Suprapubic skin (tissue), 4 donors: ENCODE results near the gene POTEC.
"Not testable (repeated sequence)": the region's sequence is repeated elsewhere in the genome, so short reads cannot be mapped to it uniquely, and the experiment has no call there.

Experiments used
- EP300 ChIP-seq: sonication (generic); formaldehyde crosslinking; IDR thresholded peaks from one replicate; pipeline ENCODE4 v1.6.1; 2017; ENCODE audit warnings: antibody characterized with exemption
- POLR2A ChIP-seq, 2 donors: fragments of 450-650 bp; IDR thresholded peaks; one replicate each; pipeline ENCODE4 v1.6.1; 2017; ENCODE audit warnings: antibody characterized with exemption in 2 of 2, mild to moderate bottlenecking in 2 of 2, moderate library complexity in 2 of 2
- POLR2AphosphoS5 ChIP-seq, 3 donors: sonication (generic); formaldehyde crosslinking; IDR thresholded peaks; one replicate each; pipeline ENCODE4 v1.6.1; 2017; ENCODE audit warnings: antibody characterized with exemption in 3 of 3
- TF ChIP-seq, protein P1 (sequence below), 2 donors: fragments of 200-600 bp in 1 of 2; fragments of 450-650 bp in 1 of 2; sonication (generic) in 1 of 2; IDR thresholded peaks; one replicate each; pipeline ENCODE4 v1.5.1; 2016 to 2019; ENCODE audit warnings: antibody characterized with exemption in 2 of 2, mild to moderate bottlenecking in 1 of 2, moderate library complexity in 1 of 2

DNA sequence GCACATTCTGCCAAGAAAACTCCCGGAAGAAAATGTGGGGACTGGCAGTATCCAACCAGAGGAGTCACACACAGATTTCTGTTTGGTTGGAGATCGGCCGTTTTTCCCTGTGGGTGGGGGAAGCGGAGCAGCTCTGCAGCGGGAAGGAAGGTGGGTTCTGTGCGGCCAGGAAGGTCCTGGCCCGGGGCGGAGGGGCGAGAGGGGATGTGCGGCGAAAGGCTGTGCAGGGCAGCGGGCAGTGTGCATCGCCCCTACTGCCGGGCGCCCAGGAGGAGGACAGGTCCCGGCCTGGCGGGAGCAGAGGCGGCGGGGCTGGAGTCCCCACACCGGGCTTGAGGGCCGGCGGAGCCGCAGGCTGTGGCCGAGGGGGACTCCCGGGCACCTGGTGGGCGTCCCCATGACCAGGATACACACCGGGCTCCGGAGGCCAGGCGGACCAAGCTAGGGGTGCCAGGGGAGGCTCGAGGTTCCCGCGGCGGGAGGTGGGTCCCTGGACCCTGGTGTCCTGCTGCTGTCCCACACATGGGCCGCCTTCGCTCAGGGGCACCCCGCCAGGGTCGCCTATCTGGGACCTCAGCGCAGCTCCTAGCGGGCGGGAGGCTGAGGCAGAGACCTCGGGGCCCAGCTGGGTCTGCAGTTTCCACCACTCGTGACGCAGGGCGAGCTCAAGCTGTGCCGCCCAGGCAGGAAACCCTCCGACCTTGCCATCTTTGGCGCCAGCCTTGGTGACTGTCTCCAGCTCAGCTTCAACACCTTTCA is 54.0 kb downstream of the POTEC start:
- TF ChIP-seq, protein P1, sequence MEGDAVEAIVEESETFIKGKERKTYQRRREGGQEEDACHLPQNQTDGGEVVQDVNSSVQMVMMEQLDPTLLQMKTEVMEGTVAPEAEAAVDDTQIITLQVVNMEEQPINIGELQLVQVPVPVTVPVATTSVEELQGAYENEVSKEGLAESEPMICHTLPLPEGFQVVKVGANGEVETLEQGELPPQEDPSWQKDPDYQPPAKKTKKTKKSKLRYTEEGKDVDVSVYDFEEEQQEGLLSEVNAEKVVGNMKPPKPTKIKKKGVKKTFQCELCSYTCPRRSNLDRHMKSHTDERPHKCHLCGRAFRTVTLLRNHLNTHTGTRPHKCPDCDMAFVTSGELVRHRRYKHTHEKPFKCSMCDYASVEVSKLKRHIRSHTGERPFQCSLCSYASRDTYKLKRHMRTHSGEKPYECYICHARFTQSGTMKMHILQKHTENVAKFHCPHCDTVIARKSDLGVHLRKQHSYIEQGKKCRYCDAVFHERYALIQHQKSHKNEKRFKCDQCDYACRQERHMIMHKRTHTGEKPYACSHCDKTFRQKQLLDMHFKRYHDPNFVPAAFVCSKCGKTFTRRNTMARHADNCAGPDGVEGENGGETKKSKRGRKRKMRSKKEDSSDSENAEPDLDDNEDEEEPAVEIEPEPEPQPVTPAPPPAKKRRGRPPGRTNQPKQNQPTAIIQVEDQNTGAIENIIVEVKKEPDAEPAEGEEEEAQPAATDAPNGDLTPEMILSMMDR (IDR thresholded peaks at IDR 0.05): not testable (repeated sequence)
- TF ChIP-seq POLR2AphosphoS5 (IDR thresholded peaks at IDR 0.05); POLR2A (IDR thresholded peaks at IDR 0.05); EP300: not testable (repeated sequence)
